Glutamatergic neuron (in vitro differentiated cells): ENCODE measurements around the gene LRCH1. TPM values are rescaled to one million over a fixed set of nuclear protein-coding genes. Genes with fewer than 3 reads are reported as not detected.
"Not testable (repeated sequence)": the region's sequence is repeated elsewhere in the genome, so short reads cannot be mapped to it uniquely, and the experiment has no call there.

Experiments used
- DNase-seq: peaks from one replicate; pipeline ENCODE4 v3.0.0; 2022
- H3K27ac Mint-ChIP-seq: one replicate; pipeline ENCODE4 v1.8.0; 2020; ENCODE audit warnings: mild to moderate bottlenecking, mixed read lengths, inconsistent platforms; ENCODE audit not compliant: unreplicated experiment
- H3K27me3 Mint-ChIP-seq: one replicate; pipeline ENCODE4 v1.8.0; 2020; ENCODE audit warnings: mild to moderate bottlenecking, moderate library complexity, mixed read lengths, inconsistent platforms; ENCODE audit not compliant: unreplicated experiment
- H3K36me3 Mint-ChIP-seq: one replicate; pipeline ENCODE4 v1.8.0; 2020; ENCODE audit warnings: mild to moderate bottlenecking, mixed read lengths, inconsistent platforms; ENCODE audit not compliant: unreplicated experiment
- H3K4me1 Mint-ChIP-seq: one replicate; pipeline ENCODE4 v1.8.0; 2020; ENCODE audit warnings: mild to moderate bottlenecking, low read depth, mixed read lengths, inconsistent platforms; ENCODE audit not compliant: unreplicated experiment
- H3K4me3 Mint-ChIP-seq: one replicate; pipeline ENCODE4 v1.8.0; 2020; ENCODE audit warnings: mild to moderate bottlenecking, mixed read lengths, inconsistent platforms; ENCODE audit not compliant: unreplicated experiment
- H3K9me3 Mint-ChIP-seq: one replicate; pipeline ENCODE4 v1.8.0; 2020; ENCODE audit warnings: mild to moderate bottlenecking, moderate library complexity, mixed read lengths, inconsistent platforms; ENCODE audit not compliant: unreplicated experiment
- total RNA-seq: library from RNA; stranded (reverse); fragmentation: NEBNext Ultra II Directional; extraction: Animal tissue kit (Norgen Biotek cat#: 25700); gene quantifications from one replicate; pipeline ENCODE4 v1.2.1, GENCODE V29; 2021; ENCODE audit not compliant: unreplicated experiment
- TF ChIP-seq, protein P1 (sequence below): fragments of 200-600 bp; sonication (generic); IDR thresholded peaks from one replicate; pipeline ENCODE4 v1.5.0; 2021; ENCODE audit not compliant: partially characterized antibody, unreplicated experiment

The LRCH1 gene
- total RNA-seq, 1 donor from 2014 or later = 40.6 TPM

DNA sequence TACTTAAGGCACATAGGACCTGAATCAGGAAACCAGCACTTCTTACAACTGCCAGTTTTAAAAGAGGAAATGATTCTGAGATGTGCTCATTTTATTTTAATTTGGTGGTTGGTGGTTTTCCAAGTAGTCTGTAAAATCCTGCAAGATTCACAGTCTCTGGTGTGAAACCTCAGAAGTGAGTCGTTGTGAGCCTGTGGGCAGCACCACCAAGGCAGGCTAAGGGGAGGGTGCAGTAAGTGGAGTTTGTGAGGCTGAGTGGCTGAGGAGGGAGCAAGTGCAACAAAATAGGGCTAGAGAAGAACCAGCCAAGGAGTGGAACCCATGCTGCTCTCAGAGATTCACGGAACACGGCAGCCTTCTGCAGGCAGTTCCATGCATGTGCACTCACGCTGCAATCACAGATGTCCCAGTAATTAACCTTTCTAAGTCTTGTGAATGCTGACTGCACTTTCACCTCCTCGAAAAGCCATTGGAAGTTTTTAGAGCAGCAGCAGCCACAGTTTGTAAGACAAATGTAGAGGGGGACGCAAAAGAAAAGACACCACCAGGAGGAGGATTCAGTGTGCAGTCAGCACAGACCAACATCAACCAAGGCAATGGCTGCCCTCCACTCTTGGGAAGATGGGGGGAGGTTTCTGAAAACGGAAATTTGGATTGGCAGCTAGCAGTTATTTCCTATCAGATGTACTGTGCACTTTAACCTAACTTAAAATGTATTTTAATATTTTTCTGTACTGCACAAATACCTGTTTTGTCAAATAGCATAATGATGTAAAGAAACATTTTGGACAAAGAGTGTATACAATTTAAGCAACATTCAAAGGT is 199.1 kb downstream of the LRCH1 start:
- H3K36me3 Mint-ChIP-seq = no peaks in the 10 kb centered on the region
- no peak for DNase-seq
- H3K27ac Mint-ChIP-seq = no peak overlapping the region
- H3K9me3 Mint-ChIP-seq = no peaks in the 10 kb centered on the region
- TF ChIP-seq, protein P1, sequence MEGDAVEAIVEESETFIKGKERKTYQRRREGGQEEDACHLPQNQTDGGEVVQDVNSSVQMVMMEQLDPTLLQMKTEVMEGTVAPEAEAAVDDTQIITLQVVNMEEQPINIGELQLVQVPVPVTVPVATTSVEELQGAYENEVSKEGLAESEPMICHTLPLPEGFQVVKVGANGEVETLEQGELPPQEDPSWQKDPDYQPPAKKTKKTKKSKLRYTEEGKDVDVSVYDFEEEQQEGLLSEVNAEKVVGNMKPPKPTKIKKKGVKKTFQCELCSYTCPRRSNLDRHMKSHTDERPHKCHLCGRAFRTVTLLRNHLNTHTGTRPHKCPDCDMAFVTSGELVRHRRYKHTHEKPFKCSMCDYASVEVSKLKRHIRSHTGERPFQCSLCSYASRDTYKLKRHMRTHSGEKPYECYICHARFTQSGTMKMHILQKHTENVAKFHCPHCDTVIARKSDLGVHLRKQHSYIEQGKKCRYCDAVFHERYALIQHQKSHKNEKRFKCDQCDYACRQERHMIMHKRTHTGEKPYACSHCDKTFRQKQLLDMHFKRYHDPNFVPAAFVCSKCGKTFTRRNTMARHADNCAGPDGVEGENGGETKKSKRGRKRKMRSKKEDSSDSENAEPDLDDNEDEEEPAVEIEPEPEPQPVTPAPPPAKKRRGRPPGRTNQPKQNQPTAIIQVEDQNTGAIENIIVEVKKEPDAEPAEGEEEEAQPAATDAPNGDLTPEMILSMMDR = no peak
- H3K4me1 Mint-ChIP-seq = peaks cover 3% of the 10 kb centered on the region
- H3K27me3 Mint-ChIP-seq = no peaks in the 10 kb centered on the region
- H3K4me3 Mint-ChIP-seq = no peak overlapping the region

DNA sequence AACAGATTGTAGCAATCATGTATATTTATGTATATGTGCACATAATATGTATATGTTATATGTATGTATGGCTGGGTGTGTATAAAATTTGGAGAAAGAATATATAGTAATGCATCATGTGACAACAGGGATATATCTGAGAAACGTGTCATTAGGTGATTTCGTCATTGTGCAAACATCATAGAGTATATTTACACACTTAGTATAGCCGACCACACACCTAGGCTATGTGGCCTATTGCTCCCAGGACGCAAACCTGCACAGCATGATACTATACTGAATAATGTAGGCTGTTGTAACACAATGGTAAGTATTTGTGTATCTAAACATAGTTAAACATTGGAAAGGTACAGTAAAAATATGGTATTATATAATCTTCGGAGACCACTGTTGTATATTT is 200.2 kb downstream of the LRCH1 start:
- H3K36me3 Mint-ChIP-seq = no peaks in the 10 kb centered on the region
- H3K4me1 Mint-ChIP-seq = peaks cover 3% of the 10 kb centered on the region
- H3K27me3 Mint-ChIP-seq = no peaks in the 10 kb centered on the region
- no peaks in the 10 kb centered on the region for H3K9me3 Mint-ChIP-seq
- no peak overlapping the region for H3K4me3 Mint-ChIP-seq
- TF ChIP-seq, protein P1 = no peak
- H3K27ac Mint-ChIP-seq = no peak overlapping the region
- no peak for DNase-seq

DNA sequence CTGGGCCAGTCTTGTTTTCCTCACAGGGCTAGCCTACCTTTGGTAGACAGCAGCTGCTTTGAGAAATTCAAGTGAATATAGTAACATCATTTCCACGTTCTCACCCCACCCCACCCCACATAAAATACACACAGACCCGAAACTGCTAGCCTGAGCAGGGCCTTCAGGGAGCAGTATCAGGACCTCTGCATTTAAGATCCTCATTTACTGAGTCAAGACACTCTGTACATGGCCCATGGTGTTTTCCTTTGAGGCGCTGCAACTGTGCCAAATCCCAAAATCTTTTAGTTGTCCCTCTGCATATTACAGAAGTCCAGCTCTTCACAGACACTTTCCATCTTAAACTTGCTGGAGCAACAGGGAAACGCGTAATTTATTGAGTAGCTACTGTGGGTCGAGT is 200.9 kb downstream of the LRCH1 start:
- H3K4me3 Mint-ChIP-seq = no peak overlapping the region
- TF ChIP-seq, protein P1 = no peak
- H3K36me3 Mint-ChIP-seq = no peaks in the 10 kb centered on the region
- peaks cover 3% of the 10 kb centered on the region for H3K4me1 Mint-ChIP-seq
- no peaks in the 10 kb centered on the region for H3K9me3 Mint-ChIP-seq
- no peak overlapping the region for H3K27ac Mint-ChIP-seq
- H3K27me3 Mint-ChIP-seq = no peaks in the 10 kb centered on the region
- no peak for DNase-seq

DNA sequence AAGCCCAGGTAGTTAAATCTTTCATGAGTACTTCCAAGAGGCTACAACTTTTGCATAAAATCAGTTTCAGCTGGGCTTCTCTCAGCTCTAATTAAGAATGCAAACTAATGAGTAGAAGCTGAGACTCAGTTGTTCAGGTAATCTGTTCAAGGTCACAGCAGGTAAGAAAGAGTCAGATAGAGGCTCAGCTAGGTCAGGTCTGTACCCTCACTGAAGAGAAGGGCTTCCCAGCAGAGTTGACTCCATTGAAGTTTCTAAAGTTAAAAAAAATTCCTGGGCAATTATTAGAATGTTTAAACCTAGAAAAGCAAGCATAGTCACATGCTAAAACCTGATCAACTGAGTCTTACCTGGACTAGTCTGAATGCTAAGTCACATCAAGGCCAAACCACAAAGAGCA is 201.8 kb downstream of the LRCH1 start:
- Mint-ChIP-seq H3K4me1 (peaks cover 3% of the 10 kb centered on the region), H3K36me3 (no peaks in the 10 kb centered on the region), H3K27me3 (no peaks in the 10 kb centered on the region), H3K4me3 (no peak overlapping the region), H3K27ac (no peak overlapping the region), H3K9me3 (no peaks in the 10 kb centered on the region)
- TF ChIP-seq, protein P1 = no peak
- no peak for DNase-seq

DNA sequence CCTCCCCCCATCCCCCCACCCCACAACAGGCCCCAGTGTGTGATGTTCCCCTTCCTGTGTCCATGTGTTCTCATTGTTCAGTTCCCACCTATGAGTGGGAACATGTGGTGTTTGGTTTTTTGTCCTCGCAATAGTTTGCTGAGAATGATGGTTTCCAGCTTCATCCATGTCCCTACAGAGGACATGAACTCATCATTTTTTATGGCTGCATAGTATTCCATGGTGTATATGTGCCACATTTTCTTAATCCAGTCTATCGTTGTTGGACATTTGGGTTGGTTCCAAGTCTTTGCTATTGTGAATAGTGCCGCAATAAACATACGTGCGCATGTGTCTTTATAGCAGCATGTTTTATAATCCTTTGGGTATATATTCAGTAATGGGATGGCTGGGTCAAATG is 202.5 kb downstream of the LRCH1 start:
- not testable (repeated sequence) for DNase-seq, H3K27ac Mint-ChIP-seq, H3K9me3 Mint-ChIP-seq, H3K27me3 Mint-ChIP-seq, H3K4me1 Mint-ChIP-seq, H3K4me3 Mint-ChIP-seq, H3K36me3 Mint-ChIP-seq
